Epithelial cell of esophagus (primary cell): Measurements from ENCODE around the gene CFAP410.

Experiments
- DNase-seq: peaks from one replicate; pipeline ENCODE4 v3.0.0; 2010; ENCODE audit warnings: low read depth
- H3K4me3 ChIP-seq: 2 replicates; pipeline ENCODE4 v1.5.1; 2011; ENCODE audit warnings: mild to moderate bottlenecking, low read length, control low read depth
- CTCF ChIP-seq: IDR thresholded peaks from 2 replicates; pipeline ENCODE4 v1.5.1; 2011; ENCODE audit warnings: low read depth, mild to moderate bottlenecking, low read length, control low read depth, inconsistent platforms; ENCODE audit not compliant: insufficient read depth; ENCODE audit errors: missing control alignments

CFAP410 gene

GRCh38 chr21:44370027-44370735 lies 31.0 kb upstream of the CFAP410 start:
- peak; percentile 28 for DNase-seq
- no peak for TF ChIP-seq CTCF
- no peak overlapping the region for H3K4me3 ChIP-seq

GRCh38 chr21:44368711-44369446 lies 29.7 kb upstream of the CFAP410 start:
- TF ChIP-seq CTCF: no peak
- no peak for DNase-seq
- H3K4me3 ChIP-seq: no peak overlapping the region

- H3K4me3 ChIP-seq: no peak overlapping the region
- TF ChIP-seq CTCF: no peak
- DNase-seq: no peak
Measured at GRCh38 chr21:44366586-44367211, 27.5 kb upstream of the CFAP410 start.

- no peak for TF ChIP-seq CTCF
- H3K4me3 ChIP-seq: no peak overlapping the region
- DNase-seq: no peak
Measured at GRCh38 chr21:44365967-44366585, 26.9 kb upstream of the CFAP410 start.

GRCh38 chr21:44365251-44365966 lies 26.2 kb upstream of the CFAP410 start:
- H3K4me3 ChIP-seq: no peak overlapping the region
- no peak for TF ChIP-seq CTCF
- no peak for DNase-seq
